ENCODE measurements around the gene PCGF6.

The PCGF6 gene

DNA sequence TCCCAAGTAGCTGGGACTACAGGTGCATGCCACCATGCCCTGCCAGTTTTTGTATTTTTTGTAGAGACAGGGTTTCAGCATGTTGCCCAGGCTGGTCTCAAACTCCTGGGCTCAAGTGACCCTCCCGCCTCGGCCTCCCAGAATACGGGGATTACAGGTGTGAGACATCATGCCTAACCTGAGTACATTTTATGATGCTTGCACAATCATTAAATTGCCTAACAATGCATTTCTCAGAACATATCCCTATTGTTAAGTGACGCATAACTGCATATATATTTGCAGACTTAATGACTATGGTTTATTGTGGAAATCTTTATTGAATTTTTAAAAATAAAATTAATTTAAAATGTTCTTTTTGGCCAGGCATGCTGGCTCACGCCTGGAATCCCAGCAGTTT, 43.3 kb downstream of the PCGF6 start:
- H3K79me2 ChIP-seq (ENCODE audit: insufficient read depth, low read length): no peaks in the 10 kb centered on the region
- H3K36me3 ChIP-seq (ENCODE audit: insufficient read depth, low read length): peaks cover 81% of the 10 kb centered on the region
- no peaks in the 10 kb centered on the region for H3K9me2 ChIP-seq (ENCODE audit: low read depth, low read length)
- H3K9me3 ChIP-seq (ENCODE audit: low read length): no peaks in the 10 kb centered on the region
- no peaks in the 10 kb centered on the region for H3K27me3 ChIP-seq (ENCODE audit: insufficient read depth, low read length)
- H3K4me3 ChIP-seq (ENCODE audit: low read depth, low read length, poor library complexity, severe bottlenecking): no peak overlapping the region
- no peaks in the 10 kb centered on the region for H3K4me1 ChIP-seq (ENCODE audit: insufficient read depth, low read length, severe bottlenecking)
- H3K4me2 ChIP-seq (ENCODE audit: low read length): no peak overlapping the region
- no peaks in the 10 kb centered on the region for H4K20me1 ChIP-seq (ENCODE audit: insufficient read depth, low read length)
- H2AFZ ChIP-seq (ENCODE audit: low read length): no peak overlapping the region
- TF ChIP-seq, protein P1, sequence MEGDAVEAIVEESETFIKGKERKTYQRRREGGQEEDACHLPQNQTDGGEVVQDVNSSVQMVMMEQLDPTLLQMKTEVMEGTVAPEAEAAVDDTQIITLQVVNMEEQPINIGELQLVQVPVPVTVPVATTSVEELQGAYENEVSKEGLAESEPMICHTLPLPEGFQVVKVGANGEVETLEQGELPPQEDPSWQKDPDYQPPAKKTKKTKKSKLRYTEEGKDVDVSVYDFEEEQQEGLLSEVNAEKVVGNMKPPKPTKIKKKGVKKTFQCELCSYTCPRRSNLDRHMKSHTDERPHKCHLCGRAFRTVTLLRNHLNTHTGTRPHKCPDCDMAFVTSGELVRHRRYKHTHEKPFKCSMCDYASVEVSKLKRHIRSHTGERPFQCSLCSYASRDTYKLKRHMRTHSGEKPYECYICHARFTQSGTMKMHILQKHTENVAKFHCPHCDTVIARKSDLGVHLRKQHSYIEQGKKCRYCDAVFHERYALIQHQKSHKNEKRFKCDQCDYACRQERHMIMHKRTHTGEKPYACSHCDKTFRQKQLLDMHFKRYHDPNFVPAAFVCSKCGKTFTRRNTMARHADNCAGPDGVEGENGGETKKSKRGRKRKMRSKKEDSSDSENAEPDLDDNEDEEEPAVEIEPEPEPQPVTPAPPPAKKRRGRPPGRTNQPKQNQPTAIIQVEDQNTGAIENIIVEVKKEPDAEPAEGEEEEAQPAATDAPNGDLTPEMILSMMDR (IDR thresholded peaks at IDR 0.05; ENCODE audit: low read length): no peak
- no peak for TF ChIP-seq EZH2 (IDR thresholded peaks at IDR 0.05; ENCODE audit: borderline replicate concordance, low read length)
- H3K27ac ChIP-seq (ENCODE audit: low read depth, low read length, poor library complexity, severe bottlenecking): no peak overlapping the region
- H3K9ac ChIP-seq (ENCODE audit: low read length): no peak overlapping the region
- no peaks in the 10 kb centered on the region for H3F3A ChIP-seq (ENCODE audit: insufficient read depth, low read length)

DNA sequence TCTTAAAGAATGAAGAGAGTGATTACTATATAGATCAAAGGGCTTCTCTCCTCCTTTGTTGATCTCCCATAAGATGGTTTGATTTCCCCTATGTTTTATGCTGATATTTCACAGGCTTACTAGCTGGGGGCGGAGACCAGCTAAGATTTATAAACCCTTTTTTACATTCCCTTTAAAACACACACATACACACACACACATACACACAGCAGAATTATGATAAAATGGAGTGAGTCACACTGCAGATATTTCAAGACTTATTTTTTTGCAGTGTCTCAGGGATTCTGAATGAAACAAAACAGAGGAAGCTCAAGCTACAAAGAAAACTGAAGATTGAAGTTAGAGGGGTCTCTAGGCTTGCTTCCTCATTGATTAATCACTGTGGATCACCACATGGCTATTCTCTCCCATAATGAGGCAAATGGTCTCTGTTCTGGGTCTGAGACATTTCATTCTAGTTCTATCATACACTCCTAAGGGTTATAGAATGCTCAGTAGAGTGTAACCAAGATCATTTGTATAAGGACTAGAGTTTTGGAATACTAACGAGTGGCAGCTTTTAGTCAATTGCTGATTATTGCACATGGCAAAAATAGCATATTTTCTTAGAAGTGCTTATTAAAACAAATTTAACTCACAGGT, 55.4 kb downstream of the PCGF6 start:
- Histone ChIP-seq H3K9me3 (ENCODE audit: low read length) (no peaks in the 10 kb centered on the region), H3K4me2 (ENCODE audit: low read length) (no peak overlapping the region), H3K79me2 (ENCODE audit: insufficient read depth, low read length) (no peaks in the 10 kb centered on the region), H3K4me1 (ENCODE audit: insufficient read depth, low read length, severe bottlenecking) (no peaks in the 10 kb centered on the region), H3K27ac (ENCODE audit: low read depth, low read length, poor library complexity, severe bottlenecking) (no peak overlapping the region), H3K36me3 (ENCODE audit: insufficient read depth, low read length) (no peaks in the 10 kb centered on the region; the same call in 1 of the 2 replicates), H3K4me3 (ENCODE audit: low read depth, low read length, poor library complexity, severe bottlenecking) (no peak overlapping the region), H4K20me1 (ENCODE audit: insufficient read depth, low read length) (no peaks in the 10 kb centered on the region), H3K27me3 (ENCODE audit: insufficient read depth, low read length) (no peaks in the 10 kb centered on the region), H2AFZ (ENCODE audit: low read length) (no peak overlapping the region), H3F3A (ENCODE audit: insufficient read depth, low read length) (no peaks in the 10 kb centered on the region), H3K9me2 (ENCODE audit: low read depth, low read length) (no peaks in the 10 kb centered on the region), H3K9ac (ENCODE audit: low read length) (no peak overlapping the region)
- TF ChIP-seq, protein P1 (IDR thresholded peaks at IDR 0.05; ENCODE audit: low read length): no peak
- TF ChIP-seq EZH2 (IDR thresholded peaks at IDR 0.05; ENCODE audit: borderline replicate concordance, low read length): no peak

DNA sequence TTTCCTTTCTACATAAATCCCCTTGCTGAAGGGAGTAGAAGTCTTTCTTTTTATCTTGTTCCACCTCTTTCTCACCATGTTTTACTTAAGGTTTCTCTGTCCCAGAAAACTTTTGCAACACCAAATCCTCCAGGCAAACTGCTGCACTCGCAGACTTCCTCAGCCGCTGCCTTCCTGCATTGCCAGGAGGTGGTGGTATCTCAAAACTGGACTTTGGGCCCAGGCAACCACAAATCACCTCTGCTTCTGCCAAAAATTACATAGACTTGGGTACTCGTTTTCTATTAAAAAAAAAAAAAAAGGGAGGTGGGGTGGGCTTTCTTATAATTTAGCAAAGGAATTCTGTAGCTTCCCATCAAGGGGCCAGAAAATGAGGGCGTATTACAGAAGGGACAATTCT, 59.4 kb downstream of the PCGF6 start:
- Histone ChIP-seq H3K9me3 (ENCODE audit: low read length) (no peaks in the 10 kb centered on the region), H2AFZ (ENCODE audit: low read length) (no peak overlapping the region), H3K4me1 (ENCODE audit: insufficient read depth, low read length, severe bottlenecking) (no peaks in the 10 kb centered on the region), H3K4me2 (ENCODE audit: low read length) (no peak overlapping the region), H3K27me3 (ENCODE audit: insufficient read depth, low read length) (no peaks in the 10 kb centered on the region; the same call in 1 of the 2 replicates), H3K36me3 (ENCODE audit: insufficient read depth, low read length) (no peaks in the 10 kb centered on the region), H4K20me1 (ENCODE audit: insufficient read depth, low read length) (no peaks in the 10 kb centered on the region), H3K79me2 (ENCODE audit: insufficient read depth, low read length) (no peaks in the 10 kb centered on the region), H3K4me3 (ENCODE audit: low read depth, low read length, poor library complexity, severe bottlenecking) (no peak overlapping the region), H3K27ac (ENCODE audit: low read depth, low read length, poor library complexity, severe bottlenecking) (no peak overlapping the region), H3F3A (ENCODE audit: insufficient read depth, low read length) (no peaks in the 10 kb centered on the region), H3K9ac (ENCODE audit: low read length) (no peak overlapping the region), H3K9me2 (ENCODE audit: low read depth, low read length) (no peaks in the 10 kb centered on the region)
- TF ChIP-seq EZH2 (IDR thresholded peaks at IDR 0.05; ENCODE audit: borderline replicate concordance, low read length): no peak
- TF ChIP-seq, protein P1 (IDR thresholded peaks at IDR 0.05; ENCODE audit: low read length): no peak
